ENCODE results near the gene CDHR4. TPM values are rescaled to one million over a fixed set of nuclear protein-coding genes. Genes with fewer than 3 reads are reported as not detected.
"Not testable (repeated sequence)": the region's sequence is repeated elsewhere in the genome, so short reads cannot be mapped to it uniquely, and the experiment has no call there.

Gene CDHR4
- total RNA-seq, 1 experiment from 2014 or later = 0.17 TPM

DNA sequence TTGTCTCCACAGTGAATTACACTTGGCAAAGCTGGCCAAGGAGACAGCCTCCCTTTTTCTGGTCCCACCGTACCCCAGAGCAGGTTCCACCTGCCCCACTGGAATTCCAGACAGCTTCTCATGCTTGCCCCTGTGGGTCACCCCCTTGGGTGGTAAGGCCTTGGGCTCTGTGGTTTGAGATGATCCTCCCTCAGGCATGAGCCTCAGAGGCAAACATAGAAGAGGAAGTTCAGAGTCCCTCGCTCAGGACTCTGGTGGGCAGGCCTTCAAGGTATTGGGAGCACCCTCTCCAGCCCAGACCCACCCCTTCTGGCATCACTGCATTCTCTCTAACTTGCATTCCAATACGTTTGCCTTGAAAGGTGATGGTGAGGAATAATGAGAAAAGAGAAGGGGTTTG is 31.7 kb upstream of the CDHR4 start (continued):
- TF ChIP-seq, protein P1, sequence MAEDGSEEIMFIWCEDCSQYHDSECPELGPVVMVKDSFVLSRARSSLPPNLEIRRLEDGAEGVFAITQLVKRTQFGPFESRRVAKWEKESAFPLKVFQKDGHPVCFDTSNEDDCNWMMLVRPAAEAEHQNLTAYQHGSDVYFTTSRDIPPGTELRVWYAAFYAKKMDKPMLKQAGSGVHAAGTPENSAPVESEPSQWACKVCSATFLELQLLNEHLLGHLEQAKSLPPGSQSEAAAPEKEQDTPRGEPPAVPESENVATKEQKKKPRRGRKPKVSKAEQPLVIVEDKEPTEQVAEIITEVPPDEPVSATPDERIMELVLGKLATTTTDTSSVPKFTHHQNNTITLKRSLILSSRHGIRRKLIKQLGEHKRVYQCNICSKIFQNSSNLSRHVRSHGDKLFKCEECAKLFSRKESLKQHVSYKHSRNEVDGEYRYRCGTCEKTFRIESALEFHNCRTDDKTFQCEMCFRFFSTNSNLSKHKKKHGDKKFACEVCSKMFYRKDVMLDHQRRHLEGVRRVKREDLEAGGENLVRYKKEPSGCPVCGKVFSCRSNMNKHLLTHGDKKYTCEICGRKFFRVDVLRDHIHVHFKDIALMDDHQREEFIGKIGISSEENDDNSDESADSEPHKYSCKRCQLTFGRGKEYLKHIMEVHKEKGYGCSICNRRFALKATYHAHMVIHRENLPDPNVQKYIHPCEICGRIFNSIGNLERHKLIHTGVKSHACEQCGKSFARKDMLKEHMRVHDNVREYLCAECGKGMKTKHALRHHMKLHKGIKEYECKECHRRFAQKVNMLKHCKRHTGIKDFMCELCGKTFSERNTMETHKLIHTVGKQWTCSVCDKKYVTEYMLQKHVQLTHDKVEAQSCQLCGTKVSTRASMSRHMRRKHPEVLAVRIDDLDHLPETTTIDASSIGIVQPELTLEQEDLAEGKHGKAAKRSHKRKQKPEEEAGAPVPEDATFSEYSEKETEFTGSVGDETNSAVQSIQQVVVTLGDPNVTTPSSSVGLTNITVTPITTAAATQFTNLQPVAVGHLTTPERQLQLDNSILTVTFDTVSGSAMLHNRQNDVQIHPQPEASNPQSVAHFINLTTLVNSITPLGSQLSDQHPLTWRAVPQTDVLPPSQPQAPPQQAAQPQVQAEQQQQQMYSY (CRISPR knock-in tag; IDR thresholded peaks at IDR 0.05) = no peak
- TF ChIP-seq, protein P2, sequence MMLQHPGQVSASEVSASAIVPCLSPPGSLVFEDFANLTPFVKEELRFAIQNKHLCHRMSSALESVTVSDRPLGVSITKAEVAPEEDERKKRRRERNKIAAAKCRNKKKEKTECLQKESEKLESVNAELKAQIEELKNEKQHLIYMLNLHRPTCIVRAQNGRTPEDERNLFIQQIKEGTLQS (CRISPR knock-in tag; conservative IDR thresholded peaks at IDR 0.05) = no peak
- no peak for TF ChIP-seq GTF2I (CRISPR knock-in tag; conservative IDR thresholded peaks at IDR 0.05)

DNA sequence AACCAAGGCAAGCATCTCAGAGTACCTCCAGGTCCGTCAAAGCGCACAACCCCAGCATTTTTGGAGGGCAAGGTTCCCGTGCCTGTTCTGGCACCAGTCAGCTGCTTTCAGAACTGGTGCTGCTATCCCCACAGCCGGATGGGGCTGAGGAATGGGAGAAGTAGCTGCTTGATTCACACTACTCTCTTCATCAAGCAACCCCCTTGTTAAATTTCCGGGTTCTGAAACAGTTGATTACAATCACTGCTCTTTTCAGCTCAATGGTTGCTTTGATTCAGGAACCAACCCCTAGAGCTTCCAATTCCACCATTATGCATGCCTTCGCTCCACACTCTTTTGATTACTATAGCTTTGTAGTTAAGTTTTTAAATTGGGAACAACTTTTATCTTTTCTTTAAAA is 26.3 kb upstream of the CDHR4 start:
- Mint-ChIP-seq H3K4me1 (no peaks in the 10 kb centered on the region), H3K4me3 (no peak overlapping the region), H3K9me3 (no peaks in the 10 kb centered on the region), H3K27me3 (ENCODE audit: low read depth) (no peaks in the 10 kb centered on the region), H3K36me3 (peaks cover 15% of the 10 kb centered on the region), H3K27ac (no peak overlapping the region)
- ATAC-seq (no peak), DNase-seq (ENCODE audit: low spot score) (no peak)
- POLR2A ChIA-PET = interaction anchor here (0.5 kb wide), 1 partner anchor 200 kb away, joined by 3 read pairs; no protein-coding TSS in a partner anchor
- CTCF ChIA-PET = interaction anchor here (0.7 to 2.5 kb wide), 9 partner anchors 9 to 125 kb away, joined by 3 to 14 read pairs (median 5); partner anchors contain the start of genes INKA1 and MON1A
- TF ChIP-seq CBFB (CRISPR knock-in tag; IDR thresholded peaks at IDR 0.05; ENCODE audit: low read depth) (no peak), ZNF219 (CRISPR knock-in tag; IDR thresholded peaks at IDR 0.05; ENCODE audit: borderline replicate concordance) (no peak)
- TF ChIP-seq, protein P3, sequence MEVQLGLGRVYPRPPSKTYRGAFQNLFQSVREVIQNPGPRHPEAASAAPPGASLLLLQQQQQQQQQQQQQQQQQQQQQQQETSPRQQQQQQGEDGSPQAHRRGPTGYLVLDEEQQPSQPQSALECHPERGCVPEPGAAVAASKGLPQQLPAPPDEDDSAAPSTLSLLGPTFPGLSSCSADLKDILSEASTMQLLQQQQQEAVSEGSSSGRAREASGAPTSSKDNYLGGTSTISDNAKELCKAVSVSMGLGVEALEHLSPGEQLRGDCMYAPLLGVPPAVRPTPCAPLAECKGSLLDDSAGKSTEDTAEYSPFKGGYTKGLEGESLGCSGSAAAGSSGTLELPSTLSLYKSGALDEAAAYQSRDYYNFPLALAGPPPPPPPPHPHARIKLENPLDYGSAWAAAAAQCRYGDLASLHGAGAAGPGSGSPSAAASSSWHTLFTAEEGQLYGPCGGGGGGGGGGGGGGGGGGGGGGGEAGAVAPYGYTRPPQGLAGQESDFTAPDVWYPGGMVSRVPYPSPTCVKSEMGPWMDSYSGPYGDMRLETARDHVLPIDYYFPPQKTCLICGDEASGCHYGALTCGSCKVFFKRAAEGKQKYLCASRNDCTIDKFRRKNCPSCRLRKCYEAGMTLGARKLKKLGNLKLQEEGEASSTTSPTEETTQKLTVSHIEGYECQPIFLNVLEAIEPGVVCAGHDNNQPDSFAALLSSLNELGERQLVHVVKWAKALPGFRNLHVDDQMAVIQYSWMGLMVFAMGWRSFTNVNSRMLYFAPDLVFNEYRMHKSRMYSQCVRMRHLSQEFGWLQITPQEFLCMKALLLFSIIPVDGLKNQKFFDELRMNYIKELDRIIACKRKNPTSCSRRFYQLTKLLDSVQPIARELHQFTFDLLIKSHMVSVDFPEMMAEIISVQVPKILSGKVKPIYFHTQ (CRISPR knock-in tag; IDR thresholded peaks at IDR 0.05) = no peak
- TF ChIP-seq, protein P4, sequence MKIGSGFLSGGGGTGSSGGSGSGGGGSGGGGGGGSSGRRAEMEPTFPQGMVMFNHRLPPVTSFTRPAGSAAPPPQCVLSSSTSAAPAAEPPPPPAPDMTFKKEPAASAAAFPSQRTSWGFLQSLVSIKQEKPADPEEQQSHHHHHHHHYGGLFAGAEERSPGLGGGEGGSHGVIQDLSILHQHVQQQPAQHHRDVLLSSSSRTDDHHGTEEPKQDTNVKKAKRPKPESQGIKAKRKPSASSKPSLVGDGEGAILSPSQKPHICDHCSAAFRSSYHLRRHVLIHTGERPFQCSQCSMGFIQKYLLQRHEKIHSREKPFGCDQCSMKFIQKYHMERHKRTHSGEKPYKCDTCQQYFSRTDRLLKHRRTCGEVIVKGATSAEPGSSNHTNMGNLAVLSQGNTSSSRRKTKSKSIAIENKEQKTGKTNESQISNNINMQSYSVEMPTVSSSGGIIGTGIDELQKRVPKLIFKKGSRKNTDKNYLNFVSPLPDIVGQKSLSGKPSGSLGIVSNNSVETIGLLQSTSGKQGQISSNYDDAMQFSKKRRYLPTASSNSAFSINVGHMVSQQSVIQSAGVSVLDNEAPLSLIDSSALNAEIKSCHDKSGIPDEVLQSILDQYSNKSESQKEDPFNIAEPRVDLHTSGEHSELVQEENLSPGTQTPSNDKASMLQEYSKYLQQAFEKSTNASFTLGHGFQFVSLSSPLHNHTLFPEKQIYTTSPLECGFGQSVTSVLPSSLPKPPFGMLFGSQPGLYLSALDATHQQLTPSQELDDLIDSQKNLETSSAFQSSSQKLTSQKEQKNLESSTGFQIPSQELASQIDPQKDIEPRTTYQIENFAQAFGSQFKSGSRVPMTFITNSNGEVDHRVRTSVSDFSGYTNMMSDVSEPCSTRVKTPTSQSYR (CRISPR knock-in tag; IDR thresholded peaks at IDR 0.05) = no peak
- TF ChIP-seq, protein P5, sequence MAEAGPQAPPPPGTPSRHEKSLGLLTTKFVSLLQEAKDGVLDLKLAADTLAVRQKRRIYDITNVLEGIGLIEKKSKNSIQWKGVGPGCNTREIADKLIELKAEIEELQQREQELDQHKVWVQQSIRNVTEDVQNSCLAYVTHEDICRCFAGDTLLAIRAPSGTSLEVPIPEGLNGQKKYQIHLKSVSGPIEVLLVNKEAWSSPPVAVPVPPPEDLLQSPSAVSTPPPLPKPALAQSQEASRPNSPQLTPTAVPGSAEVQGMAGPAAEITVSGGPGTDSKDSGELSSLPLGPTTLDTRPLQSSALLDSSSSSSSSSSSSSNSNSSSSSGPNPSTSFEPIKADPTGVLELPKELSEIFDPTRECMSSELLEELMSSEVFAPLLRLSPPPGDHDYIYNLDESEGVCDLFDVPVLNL (CRISPR knock-in tag; IDR thresholded peaks at IDR 0.05; ENCODE audit: borderline replicate concordance, low read depth) = no peak
- TF ChIP-seq, protein P6, sequence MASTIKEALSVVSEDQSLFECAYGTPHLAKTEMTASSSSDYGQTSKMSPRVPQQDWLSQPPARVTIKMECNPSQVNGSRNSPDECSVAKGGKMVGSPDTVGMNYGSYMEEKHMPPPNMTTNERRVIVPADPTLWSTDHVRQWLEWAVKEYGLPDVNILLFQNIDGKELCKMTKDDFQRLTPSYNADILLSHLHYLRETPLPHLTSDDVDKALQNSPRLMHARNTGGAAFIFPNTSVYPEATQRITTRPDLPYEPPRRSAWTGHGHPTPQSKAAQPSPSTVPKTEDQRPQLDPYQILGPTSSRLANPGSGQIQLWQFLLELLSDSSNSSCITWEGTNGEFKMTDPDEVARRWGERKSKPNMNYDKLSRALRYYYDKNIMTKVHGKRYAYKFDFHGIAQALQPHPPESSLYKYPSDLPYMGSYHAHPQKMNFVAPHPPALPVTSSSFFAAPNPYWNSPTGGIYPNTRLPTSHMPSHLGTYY (CRISPR knock-in tag; IDR thresholded peaks at IDR 0.05) = no peak

DNA sequence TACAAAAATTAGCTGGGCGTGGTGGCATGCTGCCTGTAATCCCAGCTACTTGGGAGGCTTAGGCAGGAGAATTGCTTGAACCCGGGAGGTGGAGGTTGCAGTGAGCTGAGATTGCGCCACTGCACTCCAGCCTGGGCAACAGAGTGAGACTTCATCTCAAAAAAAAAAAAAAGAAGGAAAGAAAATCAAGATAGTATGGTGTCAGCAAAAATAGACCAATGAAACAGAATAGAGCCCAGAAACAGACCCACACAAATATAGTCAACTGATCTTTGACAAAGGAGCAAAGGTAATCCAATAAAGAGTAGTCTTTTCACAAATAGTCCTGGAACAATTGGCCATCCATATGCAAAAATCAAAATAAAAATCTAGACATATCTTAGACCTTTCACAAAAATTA is 23.5 kb upstream of the CDHR4 start:
- POLR2A ChIA-PET; ATAC-seq; H3K9me3 Mint-ChIP-seq; H3K36me3 Mint-ChIP-seq; H3K4me1 Mint-ChIP-seq; H3K27ac Mint-ChIP-seq; DNase-seq (ENCODE audit: low spot score); H3K27me3 Mint-ChIP-seq (ENCODE audit: low read depth); H3K4me3 Mint-ChIP-seq: not testable (repeated sequence)
- CTCF ChIA-PET = interaction anchor here (0.8 to 1.0 kb wide), 2 partner anchors 20 to 122 kb away, joined by 3 read pairs; partner anchors contain the start of gene INKA1
